ENCODE data around the gene NRP1. TPM values are rescaled to one million over a fixed set of nuclear protein-coding genes. Genes with fewer than 3 reads are reported as not detected.
A peak's percentile ranks its signal among the peaks of the same experiment; 100 is the strongest.
"Not testable (repeated sequence)": the region's sequence is repeated elsewhere in the genome, so short reads cannot be mapped to it uniquely, and the experiment has no call there.

Gene NRP1
- total RNA-seq, 1 donor from 2014 or later = 486 TPM

DNA sequence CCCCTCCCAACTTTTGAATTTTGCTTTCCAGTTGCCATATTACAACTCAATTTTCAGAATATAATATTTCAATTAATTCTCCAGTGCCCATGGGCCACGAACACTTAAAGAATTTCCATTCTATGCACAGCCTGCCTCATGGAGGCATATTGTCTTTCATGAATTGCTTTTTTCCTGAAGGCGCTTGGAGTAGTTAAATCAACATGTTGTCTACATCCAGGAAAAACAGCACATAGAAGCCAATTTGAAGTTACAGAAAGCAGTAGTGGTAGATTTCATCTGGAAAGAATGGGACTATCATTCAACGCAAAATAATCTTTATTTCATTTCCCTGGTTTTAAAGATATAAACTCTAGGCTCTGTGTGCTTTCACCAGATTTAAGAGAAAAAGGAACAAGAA, 106.0 kb downstream of the NRP1 start:
- Mint-ChIP-seq H3K4me1 (ENCODE audit: unreplicated experiment) (peaks cover 70% of the 10 kb centered on the region), H3K9me3 (ENCODE audit: unreplicated experiment) (no peaks in the 10 kb centered on the region), H3K36me3 (ENCODE audit: low read depth, unreplicated experiment) (peaks cover 79% of the 10 kb centered on the region), H3K4me3 (ENCODE audit: unreplicated experiment) (no peak overlapping the region), H3K27ac (ENCODE audit: unreplicated experiment) (no peak overlapping the region), H3K27me3 (ENCODE audit: unreplicated experiment) (peaks cover 11% of the 10 kb centered on the region)
- DNase-seq (ENCODE audit: low spot score) = no peak
- no peak for TF ChIP-seq CTCF (IDR thresholded peaks at IDR 0.05; ENCODE audit: unreplicated experiment)

GRCh38 chr10:33227489-33227888, 107.0 kb downstream of the NRP1 start:
- H3K9me3 Mint-ChIP-seq (ENCODE audit: unreplicated experiment) = no peaks in the 10 kb centered on the region
- peaks cover 63% of the 10 kb centered on the region for H3K4me1 Mint-ChIP-seq (ENCODE audit: unreplicated experiment)
- peaks cover 14% of the 10 kb centered on the region for H3K27me3 Mint-ChIP-seq (ENCODE audit: unreplicated experiment)
- no peak overlapping the region for H3K27ac Mint-ChIP-seq (ENCODE audit: unreplicated experiment)
- DNase-seq (ENCODE audit: low spot score) = no peak
- H3K4me3 Mint-ChIP-seq (ENCODE audit: unreplicated experiment) = no peak overlapping the region
- H3K36me3 Mint-ChIP-seq (ENCODE audit: low read depth, unreplicated experiment) = peaks cover 83% of the 10 kb centered on the region
- TF ChIP-seq CTCF (IDR thresholded peaks at IDR 0.05; ENCODE audit: unreplicated experiment) = no peak

DNA sequence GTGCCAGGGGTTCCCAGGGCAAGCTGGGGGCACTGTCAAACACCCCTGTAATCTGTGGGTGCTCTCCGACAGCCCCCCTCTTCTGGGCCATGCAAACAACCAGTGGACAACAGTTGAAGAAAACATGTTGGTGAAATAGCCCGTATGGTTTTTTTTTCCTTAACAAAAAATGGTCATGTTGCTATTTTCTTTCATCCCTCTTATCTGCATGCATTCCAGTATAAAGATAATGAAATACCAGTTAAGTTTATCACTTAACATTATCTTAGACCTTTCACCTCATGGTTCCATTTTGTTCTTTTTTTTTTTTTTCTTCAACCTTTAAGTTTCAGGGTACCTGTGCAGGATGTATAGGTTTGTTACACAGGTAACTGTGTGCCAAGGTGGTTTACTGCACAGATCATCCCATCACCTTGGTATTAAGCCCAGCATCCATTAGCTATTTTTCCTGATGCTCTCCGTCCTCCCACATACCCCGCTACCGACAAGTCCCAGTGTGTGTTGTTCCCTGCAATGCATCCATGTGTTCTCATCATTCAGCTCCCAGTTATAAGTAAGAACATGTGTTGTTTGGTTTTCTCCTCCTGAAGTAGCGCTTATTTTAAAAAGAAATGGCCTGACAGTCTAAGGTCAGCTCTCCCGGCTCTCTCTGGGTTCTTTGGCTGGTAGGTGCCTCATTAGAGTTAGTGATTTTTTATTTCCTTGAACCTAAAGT, 110.1 kb downstream of the NRP1 start:
- no peak for DNase-seq (ENCODE audit: low spot score)
- H3K27me3 Mint-ChIP-seq (ENCODE audit: unreplicated experiment) = peaks cover 15% of the 10 kb centered on the region
- peaks cover 34% of the 10 kb centered on the region for H3K4me1 Mint-ChIP-seq (ENCODE audit: unreplicated experiment)
- no peaks in the 10 kb centered on the region for H3K9me3 Mint-ChIP-seq (ENCODE audit: unreplicated experiment)
- H3K4me3 Mint-ChIP-seq (ENCODE audit: unreplicated experiment) = peak overlapping the region; percentile 89
- peak overlapping the region; percentile 74 for H3K27ac Mint-ChIP-seq (ENCODE audit: unreplicated experiment)
- no peak for TF ChIP-seq CTCF (IDR thresholded peaks at IDR 0.05; ENCODE audit: unreplicated experiment)
- H3K36me3 Mint-ChIP-seq (ENCODE audit: low read depth, unreplicated experiment) = peaks cover 80% of the 10 kb centered on the region

DNA sequence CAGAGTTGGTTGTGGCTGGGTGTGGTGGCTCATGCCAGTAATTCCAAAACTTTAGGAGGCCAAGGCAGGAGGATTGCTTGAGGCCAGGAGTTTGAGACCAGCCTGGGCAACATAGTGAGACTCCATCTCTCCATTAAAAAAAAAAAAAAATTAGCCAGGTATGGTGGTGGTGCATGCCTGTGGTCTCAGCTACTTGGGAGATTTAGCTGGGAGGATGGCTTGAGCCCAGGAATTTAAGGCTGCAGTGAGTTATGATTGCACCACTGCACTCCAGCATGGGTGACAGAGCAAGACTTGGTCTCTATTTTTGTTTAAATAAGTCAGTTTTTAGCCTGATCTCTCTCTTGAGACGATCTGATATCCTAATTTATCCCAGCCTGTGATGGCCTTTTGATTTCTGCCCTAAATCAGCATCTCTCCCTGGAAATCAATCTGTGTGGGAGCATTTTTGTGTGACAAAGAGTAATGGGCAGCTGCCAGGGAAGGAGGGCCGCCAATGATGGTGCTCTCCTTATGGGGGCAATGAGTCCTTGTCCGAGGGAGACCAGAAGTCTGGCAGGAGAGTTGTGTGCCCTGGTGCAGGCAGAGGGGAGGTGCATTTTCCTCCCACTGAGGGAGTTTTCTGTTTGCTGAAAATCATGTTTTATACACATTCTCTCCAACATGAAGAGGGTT, 111.0 kb downstream of the NRP1 start:
- H3K36me3 Mint-ChIP-seq (ENCODE audit: low read depth, unreplicated experiment) = peaks cover 83% of the 10 kb centered on the region
- no peaks in the 10 kb centered on the region for H3K9me3 Mint-ChIP-seq (ENCODE audit: unreplicated experiment)
- DNase-seq (ENCODE audit: low spot score) = no peak
- peaks cover 27% of the 10 kb centered on the region for H3K4me1 Mint-ChIP-seq (ENCODE audit: unreplicated experiment)
- TF ChIP-seq CTCF (IDR thresholded peaks at IDR 0.05; ENCODE audit: unreplicated experiment) = no peak
- H3K27ac Mint-ChIP-seq (ENCODE audit: unreplicated experiment) = peak overlapping the region; percentile 61
- H3K4me3 Mint-ChIP-seq (ENCODE audit: unreplicated experiment) = peak overlapping the region; percentile 78
- peaks cover 15% of the 10 kb centered on the region for H3K27me3 Mint-ChIP-seq (ENCODE audit: unreplicated experiment)

DNA sequence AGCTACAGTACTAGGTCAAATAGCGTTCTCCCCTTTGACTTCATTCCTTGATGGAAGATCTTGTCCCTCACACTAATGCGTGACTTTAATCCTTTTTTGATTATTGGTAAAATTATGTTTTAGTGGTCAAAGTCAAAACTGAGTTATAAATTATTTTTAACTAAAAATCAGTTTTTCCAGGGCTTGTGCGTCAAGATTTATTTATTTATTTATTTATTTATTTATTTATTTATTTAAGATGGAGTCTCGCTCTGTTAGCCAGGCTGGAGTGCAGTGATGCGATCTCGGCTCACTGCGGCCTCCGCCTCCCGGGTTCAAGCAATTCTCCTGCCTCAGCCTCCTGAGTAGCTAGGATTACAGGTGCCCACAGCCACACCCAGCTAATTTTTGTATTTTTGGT, 112.2 kb downstream of the NRP1 start:
- Mint-ChIP-seq H3K4me3 (ENCODE audit: unreplicated experiment) (peak overlapping the region; percentile 31), H3K36me3 (ENCODE audit: low read depth, unreplicated experiment) (peaks cover 85% of the 10 kb centered on the region), H3K4me1 (ENCODE audit: unreplicated experiment) (peaks cover 20% of the 10 kb centered on the region), H3K27me3 (ENCODE audit: unreplicated experiment) (peaks cover 13% of the 10 kb centered on the region)
- H3K9me3 Mint-ChIP-seq (ENCODE audit: unreplicated experiment); H3K27ac Mint-ChIP-seq (ENCODE audit: unreplicated experiment); DNase-seq (ENCODE audit: low spot score): not testable (repeated sequence)
